GM21786 (cell line): ENCODE results near the gene RPS15.
"Not testable (repeated sequence)": the region's sequence is repeated elsewhere in the genome, so short reads cannot be mapped to it uniquely, and the experiment has no call there.

Source experiments
- ATAC-seq: cut with Tn5 transposase; IDR thresholded peaks from one replicate; pipeline ENCODE4 v1.9.1; 2021; ENCODE audit not compliant: unreplicated experiment

Gene RPS15

GRCh38 chr19:1467490-1468273 lies 29.5 kb downstream of the RPS15 start:
- ATAC-seq, result no peak

DNA sequence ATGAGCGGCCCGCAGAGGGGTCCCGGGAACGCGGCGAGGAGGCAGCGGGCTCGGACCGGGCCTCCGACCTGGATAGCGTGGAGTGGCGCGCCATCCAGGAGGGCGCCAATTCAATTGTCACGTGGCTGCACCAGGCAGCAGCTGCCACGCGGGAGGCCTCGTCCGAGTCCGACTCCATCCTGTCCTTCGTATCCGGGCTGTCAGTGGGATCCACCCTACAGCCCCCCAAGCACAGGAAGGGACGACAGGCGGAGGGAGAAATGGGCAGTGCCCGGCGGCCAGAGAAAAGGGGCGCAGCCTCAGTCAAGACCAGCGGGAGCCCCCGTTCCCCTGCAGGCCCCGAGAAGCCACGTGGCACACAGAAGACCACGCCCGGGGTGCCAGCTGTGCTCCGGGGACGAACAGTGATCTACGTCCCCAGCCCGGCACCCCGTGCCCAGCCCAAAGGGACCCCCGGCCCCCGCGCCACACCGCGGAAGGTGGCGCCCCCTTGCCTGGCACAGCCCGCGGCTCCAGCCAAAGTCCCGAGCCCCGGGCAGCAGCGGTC lies 30.2 kb downstream of the RPS15 start:
- no peak for ATAC-seq

- no peak for ATAC-seq
These were observed 30.6 kb downstream of the RPS15 start for GRCh38 chr19:1468821-1469254.

DNA sequence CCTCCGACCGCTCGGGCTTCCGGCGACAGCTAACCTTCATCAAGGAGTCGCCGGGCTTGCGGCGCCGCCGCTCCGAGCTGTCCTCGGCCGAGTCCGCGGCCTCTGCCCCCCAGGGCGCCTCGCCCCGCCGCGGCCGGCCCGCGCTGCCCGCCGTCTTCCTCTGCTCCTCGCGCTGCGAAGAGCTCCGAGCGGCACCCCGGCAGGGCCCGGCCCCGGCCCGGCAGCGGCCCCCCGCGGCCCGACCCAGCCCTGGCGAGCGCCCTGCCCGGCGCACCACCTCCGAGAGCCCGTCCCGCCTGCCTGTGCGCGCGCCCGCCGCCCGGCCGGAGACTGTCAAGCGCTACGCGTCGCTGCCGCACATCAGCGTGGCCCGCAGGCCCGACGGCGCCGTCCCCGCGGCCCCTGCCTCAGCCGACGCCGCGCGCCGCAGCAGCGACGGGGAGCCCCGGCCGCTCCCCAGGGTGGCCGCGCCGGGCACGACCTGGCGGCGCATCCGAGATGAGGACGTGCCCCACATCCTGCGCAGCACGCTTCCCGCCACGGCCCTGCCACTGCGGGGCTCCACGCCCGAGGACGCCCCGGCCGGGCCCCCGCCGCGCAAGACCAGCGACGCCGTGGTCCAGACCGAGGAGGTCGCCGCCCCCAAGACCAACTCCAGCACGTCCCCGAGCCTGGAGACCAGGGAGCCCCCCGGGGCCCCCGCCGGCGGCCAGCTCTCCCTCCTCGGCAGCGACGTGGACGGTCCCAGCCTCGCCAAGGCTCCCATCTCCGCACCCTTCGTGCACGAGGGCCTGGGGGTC lies 31.3 kb downstream of the RPS15 start:
- ATAC-seq, result no peak

DNA sequence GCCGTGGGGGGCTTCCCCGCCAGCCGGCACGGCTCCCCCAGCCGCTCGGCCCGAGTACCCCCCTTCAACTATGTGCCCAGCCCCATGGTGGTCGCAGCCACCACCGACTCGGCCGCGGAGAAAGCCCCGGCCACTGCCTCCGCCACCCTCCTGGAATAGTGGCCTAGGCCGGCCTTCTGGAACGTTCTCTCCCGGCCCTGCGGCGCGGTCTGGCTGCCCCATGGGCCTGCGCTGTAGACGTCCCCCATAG lies 31.8 kb downstream of the RPS15 start:
- no peak for ATAC-seq

- ATAC-seq, result no peak
These were observed 32.3 kb downstream of the RPS15 start for GRCh38 chr19:1470305-1471009.

DNA sequence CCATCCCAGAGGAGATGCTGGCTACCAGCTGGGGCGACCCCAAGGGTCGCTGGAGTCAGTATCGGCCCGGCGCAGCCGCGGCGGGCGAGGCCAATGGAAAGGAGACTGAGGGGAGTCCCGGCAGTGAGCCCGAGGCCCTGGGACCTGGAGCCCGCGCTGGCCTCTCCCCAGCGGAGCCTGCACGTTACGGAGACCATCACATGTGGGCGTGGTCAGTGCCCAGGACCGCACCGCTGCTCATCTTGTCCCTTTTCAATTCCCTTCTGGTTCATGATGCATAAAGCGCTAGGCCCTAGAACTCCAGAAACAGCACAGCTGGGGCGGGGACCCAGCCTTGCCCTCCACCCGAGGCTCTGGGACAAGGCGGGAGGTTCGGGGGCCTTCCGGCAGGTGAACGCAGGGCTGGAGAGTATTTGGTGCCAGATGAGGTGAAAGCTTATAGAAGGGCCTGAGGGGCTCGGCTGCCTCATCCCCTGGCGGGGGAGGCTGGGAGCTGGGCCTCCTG lies 32.9 kb downstream of the RPS15 start:
- no peak for ATAC-seq

DNA sequence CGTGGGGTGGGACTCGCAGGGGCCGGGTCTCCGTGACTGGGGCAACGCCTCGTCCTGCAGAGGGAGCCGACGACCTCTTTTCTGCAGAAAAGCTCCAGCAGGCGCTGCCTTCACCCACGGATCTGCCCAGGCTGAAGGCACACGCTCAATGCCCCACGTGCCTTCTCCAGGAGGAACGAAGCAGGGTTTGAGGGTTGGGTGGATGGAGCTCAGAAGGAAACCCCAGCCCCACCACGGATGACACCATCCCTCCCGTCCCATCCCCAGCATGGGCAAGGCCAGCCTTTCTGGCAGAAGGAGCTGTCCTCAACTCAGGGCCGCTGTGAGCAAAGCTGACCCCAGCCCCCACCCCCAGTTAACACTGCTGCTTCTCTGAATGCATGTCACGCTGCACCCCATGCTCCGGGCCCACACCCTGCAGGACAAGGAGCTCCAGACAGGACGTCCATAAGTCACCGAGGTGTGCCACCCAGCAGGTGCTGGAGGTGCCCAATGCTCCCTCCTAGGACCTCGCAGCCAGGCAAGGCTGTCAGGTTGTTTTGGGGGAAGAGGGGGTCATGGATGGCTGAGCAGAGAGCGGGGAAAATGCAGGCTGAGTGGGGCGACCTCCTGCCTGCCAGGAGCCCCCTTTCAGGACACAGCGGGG lies 33.4 kb downstream of the RPS15 start:
- no peak for ATAC-seq

DNA sequence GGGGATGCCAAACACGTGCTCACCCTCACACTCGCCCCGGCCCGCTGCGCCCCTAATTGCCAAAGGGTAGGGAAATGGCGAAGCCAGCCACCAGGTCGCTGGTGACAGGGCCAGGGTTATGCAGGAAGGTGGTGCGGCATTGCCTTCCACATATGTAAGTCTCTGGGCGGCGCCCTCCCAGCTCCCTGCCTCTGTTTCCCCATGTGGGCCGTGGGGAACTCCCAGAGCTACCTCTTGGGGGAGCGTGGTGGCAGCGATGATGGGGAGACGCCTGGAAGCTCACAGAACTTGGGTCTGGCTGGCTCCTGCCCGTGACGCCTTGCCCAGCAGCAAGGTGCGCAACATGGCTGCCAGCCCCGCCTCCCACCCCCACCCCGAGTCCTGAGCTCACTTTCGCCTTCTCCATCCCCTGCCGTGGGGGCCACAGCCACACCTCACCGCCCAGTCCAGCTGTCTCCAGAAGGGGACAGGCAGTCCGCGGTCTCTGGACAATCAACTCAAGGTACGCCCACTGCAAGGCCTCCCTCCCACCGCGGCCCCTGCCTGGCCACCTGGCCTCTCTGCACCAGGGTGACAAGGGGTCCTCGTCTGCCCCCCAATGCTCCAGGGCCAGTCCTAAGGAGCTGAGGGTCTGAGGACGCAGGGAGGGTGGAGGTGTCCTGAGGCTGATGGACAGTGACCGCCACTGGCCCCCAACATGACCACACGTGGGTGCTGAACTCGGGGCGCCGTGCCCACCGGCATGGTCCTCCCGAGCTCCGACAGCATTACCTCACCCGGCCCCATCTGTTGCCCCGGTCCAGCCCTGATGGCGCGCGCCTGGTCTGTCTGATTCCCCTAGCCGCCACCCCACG lies 34.3 kb downstream of the RPS15 start:
- no peak for ATAC-seq

- ATAC-seq, result no peak
These were observed 35.1 kb downstream of the RPS15 start for GRCh38 chr19:1473085-1473851.

GRCh38 chr19:1474011-1474764 lies 36.0 kb downstream of the RPS15 start:
- ATAC-seq, result no peak

DNA sequence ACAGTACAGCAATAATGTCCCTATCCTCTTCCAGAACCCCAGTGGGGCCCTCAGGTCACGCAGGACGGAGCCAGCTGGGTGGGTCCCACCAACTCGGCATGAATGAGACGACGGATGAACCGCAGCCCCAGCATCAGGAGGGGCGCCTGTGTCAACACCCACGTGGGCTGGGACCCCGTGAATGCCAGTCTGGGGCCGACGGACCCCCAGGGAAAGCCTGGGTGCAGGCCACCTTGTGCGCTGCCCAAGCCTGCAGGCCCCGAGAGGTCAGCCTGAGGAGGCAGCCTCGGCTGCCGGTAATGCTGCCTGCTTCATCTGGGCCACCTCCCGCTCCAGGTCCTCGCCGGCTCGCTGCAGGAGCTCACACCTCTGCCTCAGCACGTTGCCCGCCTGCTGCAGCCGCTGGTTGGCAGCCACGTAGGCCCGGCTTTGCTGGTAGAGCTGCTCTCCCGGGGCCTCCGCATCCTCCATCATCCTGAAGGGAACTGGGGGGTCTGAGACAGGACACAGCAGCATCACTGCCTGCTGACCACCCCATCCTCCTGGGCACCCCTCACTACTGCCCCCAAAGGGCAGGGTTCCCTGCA lies 36.7 kb downstream of the RPS15 start:
- no peak for ATAC-seq

DNA sequence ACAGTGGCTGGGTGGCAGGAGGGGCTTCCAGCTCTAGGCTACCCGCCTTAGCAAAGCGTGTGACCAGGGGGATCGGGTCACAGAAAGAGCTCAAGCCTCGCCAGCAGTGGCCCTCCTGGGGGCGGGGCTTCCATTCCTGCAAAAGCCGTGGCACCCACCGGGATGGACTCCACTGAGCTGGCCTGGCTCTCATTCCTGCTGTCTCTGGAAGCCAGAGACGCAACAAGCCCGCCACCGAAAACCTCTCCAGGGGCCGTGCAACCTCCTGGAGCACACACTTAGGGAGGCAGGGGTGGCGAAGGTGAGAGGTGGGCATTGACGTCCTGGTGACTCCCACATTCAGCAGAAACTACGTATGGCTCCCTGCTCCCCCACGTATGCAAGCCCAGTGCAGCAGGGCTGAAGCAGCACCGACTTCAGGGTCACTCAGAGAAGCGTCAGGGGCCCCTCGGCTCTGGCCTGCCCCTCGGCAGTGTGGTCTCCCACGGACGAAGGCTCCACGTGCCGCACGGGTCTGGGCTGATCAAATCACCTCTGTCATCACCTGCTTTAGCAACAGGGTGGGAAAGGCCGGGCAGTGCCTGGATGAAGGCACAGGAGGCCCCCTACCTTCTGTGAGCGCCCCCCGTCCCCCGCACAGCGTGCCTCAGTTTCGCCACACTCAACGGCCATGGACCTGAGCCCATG lies 37.7 kb downstream of the RPS15 start:
- no peak for ATAC-seq

- not testable (repeated sequence) for ATAC-seq
These were observed 38.9 kb downstream of the RPS15 start for GRCh38 chr19:1477056-1477455.

GRCh38 chr19:1478934-1479707 lies 40.9 kb downstream of the RPS15 start, which contains the start of gene C19orf25:
TSS of gene C19orf25 (minus strand) at chr19:1479215. CDS start at chr19:1478903, 312 bp downstream.
- peak; percentile 84 for ATAC-seq

GRCh38 chr19:1481224-1481892 lies 43.2 kb downstream of the RPS15 start:
- no peak for ATAC-seq
